ENCODE data around the gene UXT. TPM values are rescaled to one million over a fixed set of nuclear protein-coding genes. Genes with fewer than 3 reads are reported as not detected.
A peak's percentile ranks its signal among the peaks of the same experiment; 100 is the strongest.

The UXT gene
- total and polyA plus RNA-seq, 9 of the 15 experiments (the other 6 are each of a cell fraction or from before 2014, with no cell fraction given) = 141 to 300 (median 204) TPM

DNA sequence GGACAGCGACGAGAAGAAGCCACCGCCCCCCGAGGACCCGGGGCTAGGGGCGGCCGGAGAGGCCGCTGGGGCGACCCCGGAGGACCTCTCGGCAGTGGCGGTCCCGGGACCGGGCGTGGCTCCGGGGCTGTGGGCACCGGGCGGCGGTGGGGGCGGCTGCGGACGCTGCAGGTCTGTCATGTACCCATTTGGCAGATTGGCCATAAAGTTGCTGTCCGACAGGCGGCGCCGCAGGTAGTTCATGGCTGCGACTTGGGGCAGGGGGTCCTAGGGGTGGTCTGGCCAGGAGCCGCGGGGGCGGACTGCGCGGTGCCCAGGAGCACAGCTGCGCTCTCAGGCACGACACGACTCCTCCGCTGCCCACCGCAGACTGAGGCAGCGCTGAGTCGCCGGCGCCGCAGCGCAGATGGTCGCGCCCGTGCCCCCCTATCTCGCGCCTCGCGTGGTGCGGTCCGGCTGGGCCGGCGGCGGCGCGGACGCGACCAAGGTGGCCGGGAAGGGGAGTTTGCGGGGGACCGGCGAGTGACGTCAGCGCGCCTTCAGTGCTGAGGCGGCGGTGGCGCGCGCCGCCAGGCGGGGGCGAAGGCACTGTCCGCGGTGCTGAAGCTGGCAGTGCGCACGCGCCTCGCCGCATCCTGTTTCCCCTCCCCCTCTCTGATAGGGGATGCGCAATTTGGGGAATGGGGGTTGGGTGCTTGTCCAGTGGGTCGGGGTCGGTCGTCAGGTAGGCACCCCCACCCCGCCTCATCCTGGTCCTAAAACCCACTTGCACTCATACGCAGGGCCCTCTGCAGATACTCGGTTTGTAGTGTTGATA is 39.3 kb downstream of the UXT start, which contains the start of gene SYN1 (continued):
- TF ChIP-seq, protein P1, sequence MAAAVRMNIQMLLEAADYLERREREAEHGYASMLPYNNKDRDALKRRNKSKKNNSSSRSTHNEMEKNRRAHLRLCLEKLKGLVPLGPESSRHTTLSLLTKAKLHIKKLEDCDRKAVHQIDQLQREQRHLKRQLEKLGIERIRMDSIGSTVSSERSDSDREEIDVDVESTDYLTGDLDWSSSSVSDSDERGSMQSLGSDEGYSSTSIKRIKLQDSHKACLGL (CRISPR knock-in tag; IDR thresholded peaks at IDR 0.05; ENCODE audit: borderline replicate concordance, poor library complexity, severe bottlenecking) = no peak
- TF ChIP-seq, protein P2, sequence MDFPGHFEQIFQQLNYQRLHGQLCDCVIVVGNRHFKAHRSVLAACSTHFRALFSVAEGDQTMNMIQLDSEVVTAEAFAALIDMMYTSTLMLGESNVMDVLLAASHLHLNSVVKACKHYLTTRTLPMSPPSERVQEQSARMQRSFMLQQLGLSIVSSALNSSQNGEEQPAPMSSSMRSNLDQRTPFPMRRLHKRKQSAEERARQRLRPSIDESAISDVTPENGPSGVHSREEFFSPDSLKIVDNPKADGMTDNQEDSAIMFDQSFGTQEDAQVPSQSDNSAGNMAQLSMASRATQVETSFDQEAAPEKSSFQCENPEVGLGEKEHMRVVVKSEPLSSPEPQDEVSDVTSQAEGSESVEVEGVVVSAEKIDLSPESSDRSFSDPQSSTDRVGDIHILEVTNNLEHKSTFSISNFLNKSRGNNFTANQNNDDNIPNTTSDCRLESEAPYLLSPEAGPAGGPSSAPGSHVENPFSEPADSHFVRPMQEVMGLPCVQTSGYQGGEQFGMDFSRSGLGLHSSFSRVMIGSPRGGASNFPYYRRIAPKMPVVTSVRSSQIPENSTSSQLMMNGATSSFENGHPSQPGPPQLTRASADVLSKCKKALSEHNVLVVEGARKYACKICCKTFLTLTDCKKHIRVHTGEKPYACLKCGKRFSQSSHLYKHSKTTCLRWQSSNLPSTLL (IDR thresholded peaks at IDR 0.05) = no peak
- TF ChIP-seq ZBTB8A (IDR thresholded peaks at IDR 0.05; ENCODE audit: partially characterized antibody) (no peak), TCF7L2 (IDR thresholded peaks at IDR 0.05; ENCODE audit: low read depth, low read length) (peak; percentile 96), HDAC8 (tag; IDR thresholded peaks at IDR 0.05) (no peak), ATF1 (CRISPR knock-in tag; IDR thresholded peaks at IDR 0.05) (peak; percentile 56), ATF1 (tag; IDR thresholded peaks at IDR 0.05) (peak; percentile 98), SAFB2 (IDR thresholded peaks at IDR 0.05; ENCODE audit: borderline replicate concordance, low read depth, low read length, severe bottlenecking) (no peak), ZNF197 (CRISPR knock-in tag; IDR thresholded peaks at IDR 0.05; ENCODE audit: low read depth) (peak; percentile 68; the same call in 1 of the 2 replicates), ETV5 (CRISPR knock-in tag; IDR thresholded peaks at IDR 0.05; ENCODE audit: low read depth) (peak; percentile 4; the same call in 1 of the 2 replicates), ZNF717 (CRISPR knock-in tag; IDR thresholded peaks at IDR 0.05) (no peak), ZNF444 (CRISPR knock-in tag; IDR thresholded peaks at IDR 0.05) (no peak)
- TF ChIP-seq, protein P3, sequence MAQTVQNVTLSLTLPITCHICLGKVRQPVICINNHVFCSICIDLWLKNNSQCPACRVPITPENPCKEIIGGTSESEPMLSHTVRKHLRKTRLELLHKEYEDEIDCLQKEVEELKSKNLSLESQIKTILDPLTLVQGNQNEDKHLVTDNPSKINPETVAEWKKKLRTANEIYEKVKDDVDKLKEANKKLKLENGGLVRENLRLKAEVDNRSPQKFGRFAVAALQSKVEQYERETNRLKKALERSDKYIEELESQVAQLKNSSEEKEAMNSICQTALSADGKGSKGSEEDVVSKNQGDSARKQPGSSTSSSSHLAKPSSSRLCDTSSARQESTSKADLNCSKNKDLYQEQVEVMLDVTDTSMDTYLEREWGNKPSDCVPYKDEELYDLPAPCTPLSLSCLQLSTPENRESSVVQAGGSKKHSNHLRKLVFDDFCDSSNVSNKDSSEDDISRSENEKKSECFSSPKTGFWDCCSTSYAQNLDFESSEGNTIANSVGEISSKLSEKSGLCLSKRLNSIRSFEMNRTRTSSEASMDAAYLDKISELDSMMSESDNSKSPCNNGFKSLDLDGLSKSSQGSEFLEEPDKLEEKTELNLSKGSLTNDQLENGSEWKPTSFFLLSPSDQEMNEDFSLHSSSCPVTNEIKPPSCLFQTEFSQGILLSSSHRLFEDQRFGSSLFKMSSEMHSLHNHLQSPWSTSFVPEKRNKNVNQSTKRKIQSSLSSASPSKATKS (CRISPR knock-in tag; IDR thresholded peaks at IDR 0.05) = no peak
- TF ChIP-seq, protein P4, sequence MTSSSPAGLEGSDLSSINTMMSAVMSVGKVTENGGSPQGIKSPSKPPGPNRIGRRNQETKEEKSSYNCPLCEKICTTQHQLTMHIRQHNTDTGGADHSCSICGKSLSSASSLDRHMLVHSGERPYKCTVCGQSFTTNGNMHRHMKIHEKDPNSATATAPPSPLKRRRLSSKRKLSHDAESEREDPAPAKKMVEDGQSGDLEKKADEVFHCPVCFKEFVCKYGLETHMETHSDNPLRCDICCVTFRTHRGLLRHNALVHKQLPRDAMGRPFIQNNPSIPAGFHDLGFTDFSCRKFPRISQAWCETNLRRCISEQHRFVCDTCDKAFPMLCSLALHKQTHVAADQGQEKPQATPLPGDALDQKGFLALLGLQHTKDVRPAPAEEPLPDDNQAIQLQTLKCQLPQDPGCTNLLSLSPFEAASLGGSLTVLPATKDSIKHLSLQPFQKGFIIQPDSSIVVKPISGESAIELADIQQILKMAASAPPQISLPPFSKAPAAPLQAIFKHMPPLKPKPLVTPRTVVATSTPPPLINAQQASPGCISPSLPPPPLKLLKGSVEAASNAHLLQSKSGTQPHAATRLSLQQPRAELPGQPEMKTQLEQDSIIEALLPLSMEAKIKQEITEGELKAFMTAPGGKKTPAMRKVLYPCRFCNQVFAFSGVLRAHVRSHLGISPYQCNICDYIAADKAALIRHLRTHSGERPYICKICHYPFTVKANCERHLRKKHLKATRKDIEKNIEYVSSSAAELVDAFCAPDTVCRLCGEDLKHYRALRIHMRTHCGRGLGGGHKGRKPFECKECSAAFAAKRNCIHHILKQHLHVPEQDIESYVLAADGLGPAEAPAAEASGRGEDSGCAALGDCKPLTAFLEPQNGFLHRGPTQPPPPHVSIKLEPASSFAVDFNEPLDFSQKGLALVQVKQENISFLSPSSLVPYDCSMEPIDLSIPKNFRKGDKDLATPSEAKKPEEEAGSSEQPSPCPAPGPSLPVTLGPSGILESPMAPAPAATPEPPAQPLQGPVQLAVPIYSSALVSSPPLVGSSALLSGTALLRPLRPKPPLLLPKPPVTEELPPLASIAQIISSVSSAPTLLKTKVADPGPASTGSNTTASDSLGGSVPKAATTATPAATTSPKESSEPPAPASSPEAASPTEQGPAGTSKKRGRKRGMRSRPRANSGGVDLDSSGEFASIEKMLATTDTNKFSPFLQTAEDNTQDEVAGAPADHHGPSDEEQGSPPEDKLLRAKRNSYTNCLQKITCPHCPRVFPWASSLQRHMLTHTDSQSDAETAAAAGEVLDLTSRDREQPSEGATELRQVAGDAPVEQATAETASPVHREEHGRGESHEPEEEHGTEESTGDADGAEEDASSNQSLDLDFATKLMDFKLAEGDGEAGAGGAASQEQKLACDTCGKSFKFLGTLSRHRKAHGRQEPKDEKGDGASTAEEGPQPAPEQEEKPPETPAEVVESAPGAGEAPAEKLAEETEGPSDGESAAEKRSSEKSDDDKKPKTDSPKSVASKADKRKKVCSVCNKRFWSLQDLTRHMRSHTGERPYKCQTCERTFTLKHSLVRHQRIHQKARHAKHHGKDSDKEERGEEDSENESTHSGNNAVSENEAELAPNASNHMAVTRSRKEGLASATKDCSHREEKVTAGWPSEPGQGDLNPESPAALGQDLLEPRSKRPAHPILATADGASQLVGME (CRISPR knock-in tag; IDR thresholded peaks at IDR 0.05) = no peak
- TF ChIP-seq, protein P5, sequence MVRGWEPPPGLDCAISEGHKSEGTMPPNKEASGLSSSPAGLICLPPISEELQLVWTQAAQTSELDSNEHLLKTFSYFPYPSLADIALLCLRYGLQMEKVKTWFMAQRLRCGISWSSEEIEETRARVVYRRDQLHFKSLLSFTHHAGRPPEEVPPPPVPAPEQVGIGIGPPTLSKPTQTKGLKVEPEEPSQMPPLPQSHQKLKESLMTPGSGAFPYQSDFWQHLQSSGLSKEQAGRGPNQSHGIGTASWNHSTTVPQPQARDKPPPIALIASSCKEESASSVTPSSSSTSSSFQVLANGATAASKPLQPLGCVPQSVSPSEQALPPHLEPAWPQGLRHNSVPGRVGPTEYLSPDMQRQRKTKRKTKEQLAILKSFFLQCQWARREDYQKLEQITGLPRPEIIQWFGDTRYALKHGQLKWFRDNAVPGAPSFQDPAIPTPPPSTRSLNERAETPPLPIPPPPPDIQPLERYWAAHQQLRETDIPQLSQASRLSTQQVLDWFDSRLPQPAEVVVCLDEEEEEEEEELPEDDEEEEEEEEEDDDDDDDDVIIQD (CRISPR knock-in tag; IDR thresholded peaks at IDR 0.05) = no peak
